MM.1S (cell line): ENCODE data around the gene AKAP6.

ENCODE experiments used
- DNase-seq: peaks from one replicate; pipeline ENCODE4 v3.0.0-alpha.2; 2015
- H2AFZ ChIP-seq: fragments of 300-600 bp; sonication (generic); 2 replicates; pipeline ENCODE4 v1.6.0; 2016; ENCODE audit warnings: antibody characterized with exemption, low read length
- H3F3A ChIP-seq: fragments of 300-600 bp; sonication (generic); 2 replicates; pipeline ENCODE4 v1.6.1; 2016; ENCODE audit warnings: mild to moderate bottlenecking, antibody characterized with exemption, low read length, moderate library complexity, mixed read lengths; ENCODE audit not compliant: insufficient read depth
- H3K27ac ChIP-seq: fragments of 300-600 bp; sonication (generic); 2 replicates; pipeline ENCODE4 v1.5.1; 2016; ENCODE audit warnings: mild to moderate bottlenecking, low read length
- H3K27me3 ChIP-seq: fragments of 300-600 bp; sonication (generic); replicated peaks from 2 replicates; pipeline ENCODE4 v1.6.0; 2016; ENCODE audit warnings: low read length; ENCODE audit not compliant: insufficient read depth
- H3K36me3 ChIP-seq: fragments of 300-600 bp; sonication (generic); replicated peaks from 2 replicates; pipeline ENCODE4 v1.6.1; 2016; ENCODE audit warnings: mild to moderate bottlenecking, low read length, mixed read lengths; ENCODE audit not compliant: insufficient read depth
- H3K4me1 ChIP-seq: fragments of 300-600 bp; sonication (generic); 2 replicates; pipeline ENCODE4 v1.6.1; 2016; ENCODE audit warnings: low read length, mixed read lengths
- H3K4me2 ChIP-seq: fragments of 300-600 bp; sonication (generic); 2 replicates; pipeline ENCODE4 v1.6.0; 2016; ENCODE audit warnings: low read depth, low read length
- H3K4me3 ChIP-seq: fragments of 300-600 bp; sonication (generic); 2 replicates; pipeline ENCODE4 v1.5.1; 2016; ENCODE audit warnings: low read length, mixed read lengths
- H3K79me2 ChIP-seq: fragments of 300-600 bp; sonication (generic); 2 replicates; pipeline ENCODE4 v1.6.1; 2016; ENCODE audit warnings: mixed run types, low read length, mixed read lengths
- H3K9ac ChIP-seq: fragments of 300-600 bp; sonication (generic); 2 replicates; pipeline ENCODE4 v1.6.1; 2016; ENCODE audit warnings: low read length, mixed read lengths
- H3K9me2 ChIP-seq: fragments of 300-600 bp; sonication (generic); replicated peaks from 2 replicates; pipeline ENCODE4 v1.6.1; 2016; ENCODE audit warnings: mild to moderate bottlenecking, low read length, mixed read lengths; ENCODE audit not compliant: insufficient read depth
- H3K9me3 ChIP-seq: fragments of 300-600 bp; sonication (generic); replicated peaks from 2 replicates; pipeline ENCODE4 v1.6.1; 2016; ENCODE audit warnings: mild to moderate bottlenecking, low read length, mixed read lengths; ENCODE audit not compliant: insufficient read depth
- H4K20me1 ChIP-seq: fragments of 300-600 bp; sonication (generic); 2 replicates; pipeline ENCODE4 v1.6.1; 2016; ENCODE audit warnings: mild to moderate bottlenecking, low read length, moderate library complexity, mixed read lengths; ENCODE audit not compliant: insufficient read depth
- CTCF ChIP-seq: fragments of 300-600 bp; sonication (generic); IDR thresholded peaks from 2 replicates; pipeline ENCODE4 v1.5.1; 2016; ENCODE audit warnings: antibody characterized with exemption, low read length, mixed read lengths
- EZH2 ChIP-seq: fragments of 300-600 bp; sonication (generic); optimal IDR thresholded peaks from 2 replicates; pipeline ENCODE3; 2017; ENCODE audit warnings: low read depth, mild to moderate bottlenecking, antibody characterized with exemption, low read length, mixed read lengths
- EZH2phosphoT487 ChIP-seq: fragments of 300-600 bp; sonication (generic); IDR thresholded peaks from 2 replicates; pipeline ENCODE4 v1.6.1; 2018; ENCODE audit warnings: antibody characterized with exemption, low read length

The AKAP6 gene

GRCh38 chr14:32820682-32821081 lies 491.6 kb downstream of the AKAP6 start:
- no peak overlapping the region for H3K4me2 ChIP-seq
- no peak overlapping the region for H3K27ac ChIP-seq
- H3K9ac ChIP-seq: no peak overlapping the region
- no peaks in the 10 kb centered on the region for H3K79me2 ChIP-seq
- H3K9me2 ChIP-seq: no peaks in the 10 kb centered on the region
- TF ChIP-seq CTCF (no peak), EZH2 (no peak), EZH2phosphoT487 (no peak)
- H3K9me3 ChIP-seq: no peaks in the 10 kb centered on the region
- no peak overlapping the region for H2AFZ ChIP-seq
- no peaks in the 10 kb centered on the region for H3K36me3 ChIP-seq
- H3K4me1 ChIP-seq: no peaks in the 10 kb centered on the region
- H3K27me3 ChIP-seq: no peaks in the 10 kb centered on the region
- H3F3A ChIP-seq: no peaks in the 10 kb centered on the region
- no peaks in the 10 kb centered on the region for H4K20me1 ChIP-seq
- DNase-seq: no peak
- H3K4me3 ChIP-seq: no peak overlapping the region

DNA sequence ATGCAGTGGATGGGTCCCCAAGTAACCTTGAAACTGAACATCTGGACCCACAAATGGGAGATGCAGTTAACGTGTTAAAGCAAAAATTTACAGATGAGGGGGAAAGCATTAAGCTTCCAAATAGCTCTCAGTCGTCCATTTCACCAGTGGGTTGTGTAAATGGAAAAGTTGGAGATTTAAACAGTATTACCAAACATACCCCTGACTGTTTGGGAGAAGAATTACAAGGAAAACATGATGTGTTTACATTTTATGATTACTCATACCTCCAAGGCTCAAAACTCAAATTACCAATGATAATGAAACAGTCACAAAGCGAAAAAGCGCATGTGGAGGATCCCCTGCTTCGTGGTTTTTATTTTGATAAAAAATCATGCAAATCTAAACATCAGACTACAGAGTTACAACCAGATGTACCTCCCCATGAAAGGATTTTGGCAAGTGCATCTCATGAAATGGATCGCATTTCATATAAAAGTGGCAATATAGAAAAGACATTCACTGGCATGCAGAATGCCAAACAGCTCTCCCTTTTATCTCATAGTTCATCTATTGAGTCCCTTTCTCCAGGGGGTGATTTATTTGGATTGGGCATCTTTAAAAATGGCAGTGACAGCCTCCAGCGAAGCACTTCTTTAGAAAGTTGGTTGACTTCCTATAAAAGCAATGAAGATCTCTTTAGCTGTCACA lies 493.0 kb downstream of the AKAP6 start:
- TF ChIP-seq EZH2phosphoT487 (no peak), EZH2 (no peak), CTCF (no peak)
- H3K27ac ChIP-seq: no peak overlapping the region
- DNase-seq: no peak

GRCh38 chr14:32823706-32824105 lies 494.6 kb downstream of the AKAP6 start:
- DNase-seq: no peak
- Histone ChIP-seq H2AFZ (no peak overlapping the region), H3K4me3 (no peak overlapping the region), H3K27me3 (no peaks in the 10 kb centered on the region), H3K9me2 (no peaks in the 10 kb centered on the region), H3K36me3 (no peaks in the 10 kb centered on the region), H3K79me2 (no peaks in the 10 kb centered on the region), H3K4me1 (no peaks in the 10 kb centered on the region), H4K20me1 (no peaks in the 10 kb centered on the region), H3K4me2 (no peak overlapping the region), H3K27ac (no peak overlapping the region), H3K9me3 (no peaks in the 10 kb centered on the region), H3F3A (no peaks in the 10 kb centered on the region), H3K9ac (no peak overlapping the region)
- TF ChIP-seq EZH2phosphoT487 (no peak), CTCF (no peak), EZH2 (no peak)

More for the DNA sequence above, 493.0 kb downstream of the AKAP6 start:
- no peaks in the 10 kb centered on the region for H3K4me1 ChIP-seq
- H3K9me2 ChIP-seq: no peaks in the 10 kb centered on the region
- H3K79me2 ChIP-seq: no peaks in the 10 kb centered on the region
- no peaks in the 10 kb centered on the region for H3K27me3 ChIP-seq
- H3K9me3 ChIP-seq: no peaks in the 10 kb centered on the region
- H4K20me1 ChIP-seq: no peaks in the 10 kb centered on the region
- H3K4me2 ChIP-seq: no peak overlapping the region
- no peaks in the 10 kb centered on the region for H3K36me3 ChIP-seq
- no peak overlapping the region for H2AFZ ChIP-seq
- H3K4me3 ChIP-seq: no peak overlapping the region
- H3K9ac ChIP-seq: no peak overlapping the region
- no peaks in the 10 kb centered on the region for H3F3A ChIP-seq
